ENCODE results near the gene EIF1AX. TPM values are rescaled to one million over a fixed set of nuclear protein-coding genes. Genes with fewer than 3 reads are reported as not detected.

Gene EIF1AX
- polyA plus RNA-seq, 3 donors, result 18.4 to 62.7 (median 58.5) TPM

GRCh38 chrX:20112022-20112774, 29.4 kb downstream of the EIF1AX start:
- Histone ChIP-seq H4K20me1 (ENCODE audit: insufficient read depth, low read length) (no peaks in the 10 kb centered on the region), H3K27ac (ENCODE audit: low read depth in 1 of 2, low read length in 2 of 2) (no peak overlapping the region), H3K4me1 (ENCODE audit: control insufficient read depth in 1 of 2, insufficient read depth in 2 of 2, low read length in 2 of 2) (peaks cover 6 to 11% of the 10 kb centered on the region in 2 donors), H3K9ac (ENCODE audit: insufficient read depth, low read length, poor library complexity, severe bottlenecking) (no peak overlapping the region), H3K9me3 (replicated peaks in 1 of 2; ENCODE audit: control insufficient read depth in 1 of 2, insufficient read depth in 1 of 2, low read length in 2 of 2) (peaks cover 0 to 5% of the 10 kb centered on the region in 2 donors), H3K36me3 (replicated peaks in 1 of 2; ENCODE audit: control insufficient read depth in 1 of 2, insufficient read depth in 2 of 2, low read length in 2 of 2) (no peaks in the 10 kb centered on the region), H3K4me2 (replicated peaks; ENCODE audit: extremely low read depth, low read length, poor library complexity, severe bottlenecking) (no peak overlapping the region), H3K4me3 (replicated peaks in 1 of 3; ENCODE audit: low read depth in 2 of 3, low read length in 3 of 3) (no peak overlapping the region), H2AFZ (ENCODE audit: insufficient read depth, low read depth, low read length, poor library complexity, severe bottlenecking) (no peak overlapping the region), H3K79me2 (ENCODE audit: insufficient read depth, low read length) (no peaks in the 10 kb centered on the region), H3K27me3 (ENCODE audit: control insufficient read depth in 2 of 2, insufficient read depth in 2 of 2, low read length in 2 of 2) (peaks cover 25 to 27% of the 10 kb centered on the region in 2 donors)
- Mint-ChIP-seq H3K4me3 (no peak overlapping the region), H3K27me3 (ENCODE audit: low read depth in 3 of 3) (peaks cover 9 to 46% (median 27%) of the 10 kb centered on the region in 3 donors), H3K9me3 (peaks cover 0 to 4% (median 2%) of the 10 kb centered on the region in 7 donors), H3K36me3 (no peaks in the 10 kb centered on the region), H3K27ac (no peak overlapping the region), H3K4me1 (peaks cover 12% of the 10 kb centered on the region)
- intact Hi-C loops (cut with micrococcal nuclease), result no loop called here
- WGBS (ENCODE audit: insufficient coverage), result 94% methylated on average over 5 of the region's 14 CpGs
- no peak for DNase-seq
- no peak for TF ChIP-seq CTCF (IDR thresholded peaks at IDR 0.05)

DNA sequence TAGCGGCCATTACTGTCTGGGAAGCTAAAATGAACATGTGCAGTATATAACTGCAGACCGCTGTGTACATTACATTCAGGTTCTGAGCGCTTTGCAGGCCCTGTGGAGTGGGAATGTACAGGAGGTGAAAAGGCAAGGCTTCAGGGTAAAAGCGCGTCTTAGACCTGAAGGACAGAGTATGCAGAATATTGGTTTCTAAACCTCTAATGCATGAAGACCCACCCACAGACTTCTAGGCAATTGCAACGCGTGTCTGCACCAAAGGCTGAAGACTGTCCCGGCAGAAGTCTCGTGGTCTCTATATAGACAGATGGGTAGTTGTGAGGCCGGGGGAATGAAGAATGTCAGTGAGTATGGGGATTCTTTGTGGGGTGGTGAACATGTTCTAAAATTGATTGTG, 30.4 kb downstream of the EIF1AX start:
- peaks cover 18 to 22% of the 10 kb centered on the region in 2 donors for H3K27me3 ChIP-seq (ENCODE audit: control insufficient read depth in 2 of 2, insufficient read depth in 2 of 2, low read length in 2 of 2)
- no peak overlapping the region for H3K4me3 ChIP-seq (replicated peaks in 1 of 3; ENCODE audit: low read depth in 2 of 3, low read length in 3 of 3)
- Mint-ChIP-seq H3K27me3 (ENCODE audit: low read depth in 3 of 3) (peaks cover 5 to 44% (median 19%) of the 10 kb centered on the region in 3 donors), H3K27ac (no peak overlapping the region), H3K4me1 (peaks cover 11% of the 10 kb centered on the region), H3K9me3 (peaks cover 0 to 2% (median 0%) of the 10 kb centered on the region in 7 donors), H3K36me3 (no peaks in the 10 kb centered on the region), H3K4me3 (peak overlapping the region in 1 of 2 donors; percentile 42)
- H3K9ac ChIP-seq (ENCODE audit: insufficient read depth, low read length, poor library complexity, severe bottlenecking), result no peak overlapping the region
- no peak for TF ChIP-seq CTCF (IDR thresholded peaks at IDR 0.05)
- peaks cover 3% of the 10 kb centered on the region in 2 donors for H3K4me1 ChIP-seq (ENCODE audit: control insufficient read depth in 1 of 2, insufficient read depth in 2 of 2, low read length in 2 of 2)
- no peaks in the 10 kb centered on the region for H3K79me2 ChIP-seq (ENCODE audit: insufficient read depth, low read length)
- no peaks in the 10 kb centered on the region for H3K9me3 ChIP-seq (replicated peaks in 1 of 2; ENCODE audit: control insufficient read depth in 1 of 2, insufficient read depth in 1 of 2, low read length in 2 of 2)
- no peak for DNase-seq
- H3K27ac ChIP-seq (ENCODE audit: low read depth in 1 of 2, low read length in 2 of 2), result no peak overlapping the region
- H4K20me1 ChIP-seq (ENCODE audit: insufficient read depth, low read length), result no peaks in the 10 kb centered on the region
- H2AFZ ChIP-seq (ENCODE audit: insufficient read depth, low read depth, low read length, poor library complexity, severe bottlenecking), result no peak overlapping the region
- intact Hi-C loops (cut with micrococcal nuclease), result no loop called here
- 67% methylated on average over 2 of the region's 10 CpGs for WGBS (ENCODE audit: insufficient coverage)
- no peaks in the 10 kb centered on the region for H3K36me3 ChIP-seq (replicated peaks in 1 of 2; ENCODE audit: control insufficient read depth in 1 of 2, insufficient read depth in 2 of 2, low read length in 2 of 2)
- no peak overlapping the region for H3K4me2 ChIP-seq (replicated peaks; ENCODE audit: extremely low read depth, low read length, poor library complexity, severe bottlenecking)
